GM19328 (cell line): ENCODE data around the gene PLSCR1.
"Not testable (repeated sequence)": the region's sequence is repeated elsewhere in the genome, so short reads cannot be mapped to it uniquely, and the experiment has no call there.

Experiments used
- ATAC-seq: cut with Tn5 transposase; IDR thresholded peaks from one replicate; pipeline ENCODE4 v1.9.1; 2021; ENCODE audit warnings: mild to moderate bottlenecking, moderate library complexity; ENCODE audit not compliant: unreplicated experiment

The PLSCR1 gene

DNA sequence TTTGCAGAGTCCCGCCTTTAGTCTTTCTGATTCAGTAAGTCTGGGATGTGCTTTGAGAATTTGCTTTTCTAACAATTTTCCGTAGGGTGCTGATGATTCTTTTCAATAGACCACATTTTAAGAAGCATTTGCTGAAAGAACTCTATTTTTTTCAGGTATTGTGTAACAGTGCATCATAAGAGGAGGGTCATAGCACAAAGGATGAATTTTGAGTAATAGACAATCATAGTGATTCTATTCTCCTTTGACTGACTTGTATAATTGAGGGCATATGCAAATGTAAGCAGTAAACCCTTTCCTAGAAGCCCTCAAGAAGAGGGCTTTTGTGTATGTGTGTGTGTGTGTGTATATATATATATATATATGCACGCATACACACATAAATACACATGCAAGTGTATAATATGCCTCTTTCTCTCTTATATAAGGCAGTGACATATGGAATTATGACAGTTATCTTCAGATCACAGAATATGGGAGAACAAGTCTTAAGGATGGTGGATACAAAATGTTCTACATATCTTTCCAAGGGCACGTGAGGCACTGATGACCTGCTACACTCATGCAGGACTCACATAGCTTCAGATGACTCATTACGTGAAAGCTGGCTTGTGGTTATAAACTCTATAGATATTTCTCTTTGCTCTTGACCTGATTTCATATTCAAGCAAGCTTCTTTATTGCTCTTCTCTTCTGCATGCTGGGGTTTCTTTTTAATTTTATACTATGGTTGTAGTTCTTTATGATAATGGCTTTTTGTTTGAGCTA lies 6.5 kb upstream of the PLSCR1 start:
- ATAC-seq, result peak; percentile 87

DNA sequence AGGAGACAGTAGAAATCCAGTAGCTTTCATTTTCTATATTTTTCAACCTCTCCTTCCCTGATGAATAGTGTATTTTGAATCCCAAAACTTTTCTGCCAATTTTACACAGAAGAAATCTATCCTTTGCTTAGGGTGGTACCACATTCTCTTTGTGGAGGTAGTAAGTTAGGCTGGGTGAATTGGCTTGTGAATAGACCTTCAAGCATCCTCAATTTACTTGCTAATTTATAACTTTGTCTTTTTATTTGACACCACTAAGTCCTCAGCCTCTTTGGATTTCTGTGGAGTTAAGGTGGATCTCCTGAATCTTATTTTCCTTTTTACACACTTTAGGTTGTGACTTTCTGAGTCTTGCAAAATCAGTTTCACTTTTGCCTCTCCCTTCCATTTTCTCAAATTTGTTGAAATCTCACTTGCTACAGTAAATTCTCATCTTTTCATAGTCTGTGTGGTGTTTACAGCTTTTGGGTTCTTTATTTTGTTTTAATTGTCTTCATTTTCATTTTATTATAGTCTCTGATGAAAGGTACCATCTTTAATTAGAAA lies 5.7 kb upstream of the PLSCR1 start:
- ATAC-seq, result no peak

DNA sequence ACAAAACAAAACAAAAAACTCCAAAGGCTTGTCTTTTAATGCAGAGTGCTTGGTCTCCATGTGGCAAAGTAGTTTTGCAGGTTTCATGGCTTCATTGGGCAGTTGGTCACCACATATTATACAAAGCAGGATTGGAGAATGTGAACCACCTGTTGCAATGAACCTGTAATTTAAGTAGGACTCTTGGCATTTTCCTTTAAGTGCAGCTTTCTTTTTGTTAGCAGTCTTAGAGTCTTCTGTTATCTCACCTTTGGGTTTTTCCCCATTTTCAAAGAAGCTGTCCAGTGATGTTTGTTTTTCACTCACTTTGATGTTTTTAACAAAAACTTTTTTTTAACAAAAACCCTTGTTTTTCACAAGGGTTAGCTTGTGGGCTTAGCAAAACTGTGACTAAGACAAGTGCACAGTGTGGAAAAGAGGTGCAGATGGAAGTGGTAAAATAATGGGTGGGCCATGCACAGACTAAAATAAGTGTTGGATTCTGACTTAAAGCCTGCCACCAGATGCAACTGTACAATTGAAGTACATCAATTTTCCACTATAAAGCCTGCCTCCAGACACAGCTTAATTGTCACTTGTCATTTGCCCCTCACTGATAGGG lies 2.9 kb upstream of the PLSCR1 start:
- no peak for ATAC-seq

- no peak for ATAC-seq
Observed at GRCh38 chr3:146546366-146546965, 2.1 kb upstream of the PLSCR1 start.

DNA sequence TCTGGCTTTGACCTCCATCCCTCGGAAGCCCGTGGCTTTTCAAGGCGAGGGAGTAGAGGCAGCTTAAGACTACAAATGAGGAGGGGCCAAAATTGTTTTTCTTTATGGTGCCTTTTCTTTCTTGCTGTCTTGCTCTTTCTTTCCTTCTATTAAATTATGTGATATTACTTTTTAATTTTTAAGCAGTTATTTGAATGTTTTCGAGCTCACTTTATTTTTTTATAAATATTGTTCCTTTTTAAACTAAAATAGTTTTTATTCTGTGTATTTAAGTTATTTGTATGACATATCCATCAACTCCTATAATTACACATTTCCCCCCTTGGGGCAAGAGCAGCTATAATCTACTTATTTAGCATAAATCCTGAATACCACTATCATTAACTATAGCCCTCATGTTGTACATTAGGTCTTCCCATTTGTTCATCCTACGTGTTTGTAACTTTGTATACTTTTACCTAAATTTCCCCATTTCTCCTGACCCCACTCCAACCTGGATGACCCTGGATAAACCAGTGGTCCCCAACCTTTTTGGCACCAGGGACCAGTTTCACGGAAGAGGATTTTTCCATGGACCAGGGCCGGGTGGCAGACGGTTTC lies 622 bp upstream of the PLSCR1 start:
- ATAC-seq, result peak; percentile 8

DNA sequence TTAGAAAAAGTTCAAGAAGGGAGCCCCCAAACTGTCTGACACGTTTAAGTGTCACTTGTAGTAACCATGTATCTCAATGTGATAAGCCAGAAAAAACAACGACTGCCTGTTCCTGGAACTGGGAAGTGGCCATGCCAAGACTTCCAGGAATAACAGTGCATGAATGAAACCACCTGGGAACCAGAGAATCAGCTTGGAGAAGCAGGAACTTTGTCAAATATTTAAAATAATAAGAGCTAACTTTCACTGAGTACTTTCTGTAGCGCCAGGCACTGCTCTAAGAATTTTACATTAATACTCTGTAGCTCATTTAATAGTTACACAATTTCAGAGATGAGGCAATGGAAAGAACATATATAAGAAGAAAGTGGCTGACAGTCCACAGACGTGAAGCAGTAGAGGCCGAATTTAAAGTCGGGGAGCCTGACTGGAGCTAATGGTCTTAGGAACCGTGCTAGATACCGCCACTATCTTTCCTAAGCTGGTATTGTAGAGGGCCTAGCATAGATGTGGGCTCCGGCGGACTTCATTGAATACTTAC lies 876 bp downstream of the PLSCR1 start:
- peak; percentile 4 for ATAC-seq

DNA sequence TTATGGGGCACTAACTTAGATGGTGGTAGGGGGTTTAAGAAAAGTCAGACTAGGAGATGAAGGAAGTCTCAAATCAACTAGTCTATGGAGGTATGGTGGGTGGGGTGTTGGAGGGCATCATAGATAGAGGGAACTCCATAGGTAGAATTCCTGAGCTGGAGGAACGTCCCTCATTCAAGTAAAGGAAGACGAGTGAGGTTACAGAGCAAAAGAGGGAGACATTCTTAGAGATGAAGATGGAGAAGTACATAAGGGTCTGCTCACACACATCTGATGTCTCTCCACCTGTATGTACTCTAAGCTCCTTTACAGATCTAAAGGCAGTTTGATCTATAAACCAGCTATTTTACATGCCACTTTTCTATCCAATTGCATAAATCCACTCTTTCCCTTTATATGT lies 1.4 kb downstream of the PLSCR1 start:
- ATAC-seq, result no peak

DNA sequence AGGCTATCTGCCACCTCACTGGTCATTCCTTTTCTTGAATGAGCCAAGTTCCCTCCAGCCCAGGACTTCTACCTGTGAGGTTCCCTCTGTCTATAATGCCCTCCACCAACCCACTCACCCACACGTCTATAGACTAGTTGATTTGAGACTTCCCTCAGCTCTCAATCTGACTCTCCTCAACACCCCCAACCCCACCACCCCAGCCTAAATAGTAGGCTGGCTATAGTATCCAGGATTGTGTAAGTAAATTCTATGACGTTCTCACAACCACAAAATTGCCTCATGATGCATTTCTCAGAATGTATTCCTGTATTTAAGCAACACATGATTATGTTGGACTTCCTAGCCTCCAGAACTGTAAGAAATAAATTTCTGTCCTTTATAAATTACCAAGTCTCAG lies 2.2 kb downstream of the PLSCR1 start:
- no peak for ATAC-seq

DNA sequence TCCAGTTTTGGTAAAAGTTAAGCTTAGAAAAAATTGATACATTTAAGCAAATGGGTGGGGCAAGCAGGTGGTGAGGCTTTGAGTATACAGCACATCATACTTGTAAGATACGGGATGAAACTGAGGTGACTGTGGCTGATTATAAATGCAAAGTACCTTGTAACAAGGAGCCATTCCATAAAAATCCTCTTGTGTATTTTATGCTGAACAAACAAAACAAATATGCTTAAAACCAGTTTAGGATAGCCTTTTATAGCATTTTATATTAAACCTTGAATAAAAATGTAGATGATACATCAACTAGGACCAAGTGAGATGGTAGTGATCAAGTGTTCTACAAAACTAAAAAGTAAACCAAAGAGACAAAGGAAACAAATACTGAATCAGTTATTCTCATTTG lies 3.4 kb downstream of the PLSCR1 start:
- ATAC-seq, result no peak

GRCh38 chr3:146540236-146540635 lies 4.2 kb downstream of the PLSCR1 start:
- no peak for ATAC-seq

DNA sequence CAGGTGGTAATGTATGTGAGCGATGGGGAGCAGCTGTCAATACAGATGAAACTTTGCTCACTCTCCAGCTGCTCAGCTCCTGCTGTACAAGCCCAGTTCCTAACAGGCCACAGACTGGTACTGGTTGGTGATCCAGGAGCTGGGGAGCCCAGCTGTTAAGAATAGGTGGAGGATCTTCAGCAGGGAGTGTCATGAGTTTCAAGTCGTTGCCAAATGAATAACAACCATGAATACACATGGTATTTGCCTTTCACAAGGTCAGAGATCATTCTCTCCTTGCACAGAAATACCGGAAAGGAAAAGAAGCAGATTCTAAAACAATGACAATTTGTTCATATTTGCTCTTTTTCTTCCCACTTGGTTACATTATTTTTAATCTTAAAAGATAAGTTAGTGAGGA lies 5.1 kb downstream of the PLSCR1 start:
- no peak for ATAC-seq

- no peak for ATAC-seq
Observed at GRCh38 chr3:146537603-146538002, 6.8 kb downstream of the PLSCR1 start.

- ATAC-seq, result no peak
Observed at GRCh38 chr3:146536681-146537080, 7.7 kb downstream of the PLSCR1 start.

GRCh38 chr3:146532406-146532805 lies 12.0 kb downstream of the PLSCR1 start:
- ATAC-seq, result no peak

GRCh38 chr3:146530609-146531008 lies 13.8 kb downstream of the PLSCR1 start:
- no peak for ATAC-seq

- ATAC-seq, result no peak
Observed at GRCh38 chr3:146529021-146529420, 15.4 kb downstream of the PLSCR1 start.

- no peak for ATAC-seq
Observed at GRCh38 chr3:146524961-146525360, 19.4 kb downstream of the PLSCR1 start.

- no peak for ATAC-seq
Observed at GRCh38 chr3:146523531-146523930, 20.9 kb downstream of the PLSCR1 start.

- not testable (repeated sequence) for ATAC-seq
Observed at GRCh38 chr3:146522174-146523158, 21.9 kb downstream of the PLSCR1 start.

GRCh38 chr3:146521394-146521793 lies 23.0 kb downstream of the PLSCR1 start:
- no peak for ATAC-seq
